Colonic mucosa (tissue), 4 donors: ENCODE measurements around the gene ZRSR2. TPM values are rescaled to one million over a fixed set of nuclear protein-coding genes. Genes with fewer than 3 reads are reported as not detected.

Source experiments
- DNase-seq: peaks from one replicate; pipeline ENCODE4 v3.0.0-alpha.2; 2020
- H3K27ac ChIP-seq: fragments of 200-600 bp; one replicate; pipeline ENCODE4 v1.8.0; 2021
- H3K27me3 ChIP-seq: fragments of 200-600 bp; one replicate; pipeline ENCODE4 v1.8.0; 2021
- H3K36me3 ChIP-seq: fragments of 200-600 bp; one replicate; pipeline ENCODE4 v1.8.0; 2021
- H3K4me1 ChIP-seq: fragments of 200-600 bp; one replicate; pipeline ENCODE4 v1.8.0; 2021; ENCODE audit warnings: mild to moderate bottlenecking
- H3K4me3 ChIP-seq: fragments of 200-600 bp; one replicate; pipeline ENCODE4 v1.8.0; 2021
- H3K9ac ChIP-seq, 2 donors: one replicate each; pipeline ENCODE4 v1.7.0; 2013; ENCODE audit warnings: control low read depth in 2 of 2, low read depth in 2 of 2, low read length in 2 of 2
- H3K9me3 ChIP-seq: fragments of 200-600 bp; one replicate; pipeline ENCODE4 v1.8.0; 2021
- intact Hi-C: fragments of 100-400 bp; cut with DNase I; formaldehyde crosslinking; loops from one replicate; pipeline ENCODE4 v1.14.1; 2022
- total RNA-seq, 2 donors: library from RNA; stranded (reverse); fragmentation: NEBNext Ultra II Directional in 1 of 2; extraction: Animal tissue kit (Norgen Biotek cat#: 25700) in 1 of 2; gene quantifications; one replicate each; pipeline ENCODE4 v1.2.1, GENCODE V29; 2021
- TF ChIP-seq, protein P1 (sequence below): fragments of 200-600 bp; IDR thresholded peaks from one replicate; pipeline ENCODE4 v1.8.0; 2022; ENCODE audit warnings: antibody characterized with exemption, mild to moderate bottlenecking
- donor health status: healthy.
- donor health status: DM: no; HTN: no; CAD: no.
- donor health status: DM: no; HTN: no; CAD: no.

The ZRSR2 gene
- total RNA-seq, 2 donors from 2014 or later, result 7.9 to 8.4 TPM

DNA sequence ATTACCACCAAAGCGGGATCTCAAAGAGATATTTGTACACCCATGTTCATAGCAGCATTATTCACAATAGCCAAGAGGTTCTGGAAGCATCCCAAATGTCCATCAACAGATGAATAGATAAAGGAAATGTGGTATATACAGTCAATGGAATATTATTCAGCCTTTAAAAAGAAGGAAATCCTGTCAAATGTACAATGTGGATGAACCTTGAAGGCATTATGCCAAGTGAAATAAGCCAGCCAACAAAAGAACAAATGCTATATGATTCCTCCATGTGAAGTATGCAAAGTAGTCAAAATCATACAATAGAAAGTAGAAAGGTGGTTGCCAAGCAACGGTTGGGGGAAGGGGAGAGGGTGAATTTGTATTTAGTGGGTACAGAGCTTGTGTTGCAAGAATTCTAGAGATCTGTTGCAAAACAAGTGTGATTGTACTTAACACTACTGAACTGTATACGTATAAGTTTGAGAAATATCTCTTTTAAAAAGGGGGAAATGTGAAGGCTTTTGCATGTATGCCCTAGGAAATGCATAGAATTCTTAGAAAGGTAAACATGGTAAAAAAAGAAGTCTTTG, 5.0 kb upstream of the ZRSR2 start:
- Histone ChIP-seq H3K4me3 (no peak overlapping the region), H3K27me3 (no peaks in the 10 kb centered on the region), H3K9me3 (no peaks in the 10 kb centered on the region), H3K36me3 (no peaks in the 10 kb centered on the region), H3K9ac (no peak overlapping the region), H3K4me1 (peaks cover 6% of the 10 kb centered on the region), H3K27ac (no peak overlapping the region)
- TF ChIP-seq, protein P1, sequence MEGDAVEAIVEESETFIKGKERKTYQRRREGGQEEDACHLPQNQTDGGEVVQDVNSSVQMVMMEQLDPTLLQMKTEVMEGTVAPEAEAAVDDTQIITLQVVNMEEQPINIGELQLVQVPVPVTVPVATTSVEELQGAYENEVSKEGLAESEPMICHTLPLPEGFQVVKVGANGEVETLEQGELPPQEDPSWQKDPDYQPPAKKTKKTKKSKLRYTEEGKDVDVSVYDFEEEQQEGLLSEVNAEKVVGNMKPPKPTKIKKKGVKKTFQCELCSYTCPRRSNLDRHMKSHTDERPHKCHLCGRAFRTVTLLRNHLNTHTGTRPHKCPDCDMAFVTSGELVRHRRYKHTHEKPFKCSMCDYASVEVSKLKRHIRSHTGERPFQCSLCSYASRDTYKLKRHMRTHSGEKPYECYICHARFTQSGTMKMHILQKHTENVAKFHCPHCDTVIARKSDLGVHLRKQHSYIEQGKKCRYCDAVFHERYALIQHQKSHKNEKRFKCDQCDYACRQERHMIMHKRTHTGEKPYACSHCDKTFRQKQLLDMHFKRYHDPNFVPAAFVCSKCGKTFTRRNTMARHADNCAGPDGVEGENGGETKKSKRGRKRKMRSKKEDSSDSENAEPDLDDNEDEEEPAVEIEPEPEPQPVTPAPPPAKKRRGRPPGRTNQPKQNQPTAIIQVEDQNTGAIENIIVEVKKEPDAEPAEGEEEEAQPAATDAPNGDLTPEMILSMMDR, result no peak
- no peak for DNase-seq
- intact Hi-C loops, result no loop called here

GRCh38 chrX:15786915-15787314, 3.4 kb upstream of the ZRSR2 start:
- Histone ChIP-seq H3K4me1 (peaks cover 14% of the 10 kb centered on the region), H3K9ac (no peak overlapping the region), H3K9me3 (no peaks in the 10 kb centered on the region), H3K27me3 (no peaks in the 10 kb centered on the region), H3K27ac (no peak overlapping the region), H3K36me3 (no peaks in the 10 kb centered on the region), H3K4me3 (no peak overlapping the region)
- DNase-seq, result no peak
- intact Hi-C loops, result no loop called here
- TF ChIP-seq, protein P1, result no peak

DNA sequence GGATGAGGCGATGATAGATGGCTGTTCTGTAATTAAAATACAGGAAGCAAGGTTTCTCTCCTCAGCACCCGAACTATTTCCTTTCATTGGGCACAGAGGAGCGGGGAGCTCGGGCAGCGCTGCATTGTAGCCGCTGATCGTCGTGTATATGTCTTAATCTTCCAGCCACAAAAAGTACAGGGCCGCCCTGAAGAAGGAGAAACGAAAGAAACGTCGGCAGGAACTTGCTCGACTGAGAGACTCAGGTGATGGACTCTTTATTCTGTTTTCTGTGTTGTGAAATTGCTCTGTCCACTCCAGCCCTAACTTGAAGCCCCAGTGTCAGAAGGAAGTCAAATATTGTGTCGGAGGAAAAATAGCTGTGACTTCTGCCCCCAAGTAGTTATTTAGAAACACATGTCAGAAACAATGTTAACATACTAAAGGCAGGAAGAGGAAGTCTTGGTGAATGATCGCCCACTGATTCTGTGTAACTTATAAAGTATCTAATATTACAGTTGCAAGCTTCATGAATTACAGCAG, 546 bp downstream of the ZRSR2 start:
- no peaks in the 10 kb centered on the region for H3K27me3 ChIP-seq
- DNase-seq, result no peak
- H3K9me3 ChIP-seq, result no peaks in the 10 kb centered on the region
- no peaks in the 10 kb centered on the region for H3K36me3 ChIP-seq
- peak overlapping the region; percentile 66 to 72 for H3K9ac ChIP-seq
- intact Hi-C loops, result no loop called here
- peaks cover 14% of the 10 kb centered on the region for H3K4me1 ChIP-seq
- H3K4me3 ChIP-seq, result peak overlapping the region; percentile 64
- peak overlapping the region; percentile 84 for H3K27ac ChIP-seq
- TF ChIP-seq, protein P1, result no peak

DNA sequence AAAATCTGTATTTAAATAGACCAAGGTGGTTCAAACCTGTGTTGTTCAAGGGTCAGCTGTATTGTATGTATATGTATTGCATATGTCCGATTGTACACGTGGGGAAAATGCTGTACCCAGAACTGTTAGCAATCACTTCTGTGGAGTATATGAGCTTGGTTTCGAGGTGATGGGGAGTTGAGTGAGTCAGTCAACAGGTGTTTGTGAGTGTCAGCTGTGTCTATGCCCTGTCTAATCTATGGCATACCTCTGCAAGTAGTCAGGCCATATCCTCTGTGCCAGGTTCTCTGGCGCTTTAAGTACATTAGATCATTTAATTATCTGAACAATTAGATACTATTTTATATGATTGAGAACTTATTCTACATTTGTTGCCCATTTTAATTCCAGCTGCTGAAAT, 7.4 kb downstream of the ZRSR2 start:
- Histone ChIP-seq H3K9me3 (no peaks in the 10 kb centered on the region), H3K4me3 (no peak overlapping the region), H3K27me3 (no peaks in the 10 kb centered on the region), H3K4me1 (no peaks in the 10 kb centered on the region), H3K36me3 (peaks cover 4% of the 10 kb centered on the region), H3K9ac (no peak overlapping the region), H3K27ac (no peak overlapping the region)
- TF ChIP-seq, protein P1, result no peak
- intact Hi-C loops, result no loop called here
- DNase-seq, result no peak

GRCh38 chrX:15804563-15804962, 14.3 kb downstream of the ZRSR2 start:
- no peaks in the 10 kb centered on the region for H3K4me1 ChIP-seq
- peaks cover 4% of the 10 kb centered on the region for H3K36me3 ChIP-seq
- no peaks in the 10 kb centered on the region for H3K27me3 ChIP-seq
- H3K4me3 ChIP-seq, result no peak overlapping the region
- TF ChIP-seq, protein P1, result no peak
- H3K27ac ChIP-seq, result no peak overlapping the region
- no peaks in the 10 kb centered on the region for H3K9me3 ChIP-seq
- H3K9ac ChIP-seq, result no peak overlapping the region
- intact Hi-C loops, result no loop called here
- no peak for DNase-seq
